ENCODE measurements around the gene CHD2.

Gene CHD2

GRCh38 chr15:93063796-93064690 lies 163.9 kb downstream of the CHD2 start:
- Histone ChIP-seq H3K9me3 (ENCODE audit: insufficient read depth, low read length) (no peaks in the 10 kb centered on the region), H3K36me3 (ENCODE audit: insufficient read depth, insufficient read length, low read length) (peaks cover 32% of the 10 kb centered on the region), H3K27me3 (ENCODE audit: insufficient read depth, insufficient read length) (no peaks in the 10 kb centered on the region), H3K4me3 (ENCODE audit: insufficient read length, low read depth) (no peak overlapping the region), H3K9ac (ENCODE audit: insufficient read length, low read depth) (peak overlapping the region; percentile 51), H3K4me1 (ENCODE audit: insufficient read depth, insufficient read length) (peaks cover 25% of the 10 kb centered on the region)
- TF ChIP-seq SUZ12 (IDR thresholded peaks at IDR 0.05; ENCODE audit: extremely low read depth, insufficient read depth, insufficient read length) (no peak), YY1 (IDR thresholded peaks at IDR 0.05; ENCODE audit: insufficient read depth, insufficient read length) (no peak), ZNF274 (IDR thresholded peaks at IDR 0.05; ENCODE audit: low read depth, low read length) (no peak)
- no peak for DNase-seq (ENCODE audit: low read depth, low spot score)

DNA sequence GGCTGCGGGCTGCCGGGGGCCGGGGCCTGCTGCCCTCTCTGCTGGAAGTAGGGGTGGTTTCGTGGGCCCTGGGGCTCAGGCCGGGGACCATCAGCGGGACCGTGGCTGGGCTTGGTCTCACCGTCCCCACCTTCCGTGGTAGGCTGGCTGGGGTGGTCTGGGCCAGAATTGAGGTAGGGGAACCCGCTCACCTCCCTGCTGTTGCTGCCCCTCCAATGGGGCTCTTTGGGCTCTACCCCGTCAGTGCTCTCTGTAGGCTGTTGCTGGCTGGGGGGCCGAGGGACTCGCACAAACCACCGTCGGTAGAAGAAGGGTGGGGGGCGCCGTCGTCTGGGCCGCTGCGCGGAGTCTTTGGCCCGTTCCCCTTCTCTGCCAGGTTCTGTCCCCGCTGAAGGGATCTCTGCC lies 165.5 kb downstream of the CHD2 start:
- H3K9me3 ChIP-seq (ENCODE audit: insufficient read depth, low read length), result no peaks in the 10 kb centered on the region
- DNase-seq (ENCODE audit: low read depth, low spot score), result no peak
- TF ChIP-seq SUZ12 (IDR thresholded peaks at IDR 0.05; ENCODE audit: extremely low read depth, insufficient read depth, insufficient read length) (no peak), ZNF274 (IDR thresholded peaks at IDR 0.05; ENCODE audit: low read depth, low read length) (no peak), YY1 (IDR thresholded peaks at IDR 0.05; ENCODE audit: insufficient read depth, insufficient read length) (no peak)
- H3K36me3 ChIP-seq (ENCODE audit: insufficient read depth, insufficient read length, low read length), result peaks cover 40% of the 10 kb centered on the region
- peaks cover 31% of the 10 kb centered on the region for H3K4me1 ChIP-seq (ENCODE audit: insufficient read depth, insufficient read length)
- no peak overlapping the region for H3K9ac ChIP-seq (ENCODE audit: insufficient read length, low read depth)
- H3K27me3 ChIP-seq (ENCODE audit: insufficient read depth, insufficient read length), result no peaks in the 10 kb centered on the region
- no peak overlapping the region for H3K4me3 ChIP-seq (ENCODE audit: insufficient read length, low read depth)

GRCh38 chr15:93066224-93066681 lies 166.1 kb downstream of the CHD2 start:
- Histone ChIP-seq H3K36me3 (ENCODE audit: insufficient read depth, insufficient read length, low read length) (peaks cover 40% of the 10 kb centered on the region), H3K9me3 (ENCODE audit: insufficient read depth, low read length) (no peaks in the 10 kb centered on the region), H3K4me3 (ENCODE audit: insufficient read length, low read depth) (no peak overlapping the region), H3K27me3 (ENCODE audit: insufficient read depth, insufficient read length) (no peaks in the 10 kb centered on the region), H3K9ac (ENCODE audit: insufficient read length, low read depth) (no peak overlapping the region), H3K4me1 (ENCODE audit: insufficient read depth, insufficient read length) (peaks cover 28% of the 10 kb centered on the region)
- DNase-seq (ENCODE audit: low read depth, low spot score), result no peak
- no peak for TF ChIP-seq ZNF274 (IDR thresholded peaks at IDR 0.05; ENCODE audit: low read depth, low read length)
- TF ChIP-seq SUZ12 (IDR thresholded peaks at IDR 0.05; ENCODE audit: extremely low read depth, insufficient read depth, insufficient read length), result no peak
- no peak for TF ChIP-seq YY1 (IDR thresholded peaks at IDR 0.05; ENCODE audit: insufficient read depth, insufficient read length)

GRCh38 chr15:93066834-93067648 lies 166.9 kb downstream of the CHD2 start:
- no peak for DNase-seq (ENCODE audit: low read depth, low spot score)
- H3K27me3 ChIP-seq (ENCODE audit: insufficient read depth, insufficient read length), result no peaks in the 10 kb centered on the region
- TF ChIP-seq YY1 (IDR thresholded peaks at IDR 0.05; ENCODE audit: insufficient read depth, insufficient read length) (no peak), ZNF274 (IDR thresholded peaks at IDR 0.05; ENCODE audit: low read depth, low read length) (no peak), SUZ12 (IDR thresholded peaks at IDR 0.05; ENCODE audit: extremely low read depth, insufficient read depth, insufficient read length) (no peak)
- H3K4me3 ChIP-seq (ENCODE audit: insufficient read length, low read depth), result no peak overlapping the region
- H3K36me3 ChIP-seq (ENCODE audit: insufficient read depth, insufficient read length, low read length), result peaks cover 40% of the 10 kb centered on the region
- H3K4me1 ChIP-seq (ENCODE audit: insufficient read depth, insufficient read length), result peaks cover 28% of the 10 kb centered on the region
- H3K9me3 ChIP-seq (ENCODE audit: insufficient read depth, low read length), result no peaks in the 10 kb centered on the region
- no peak overlapping the region for H3K9ac ChIP-seq (ENCODE audit: insufficient read length, low read depth)

DNA sequence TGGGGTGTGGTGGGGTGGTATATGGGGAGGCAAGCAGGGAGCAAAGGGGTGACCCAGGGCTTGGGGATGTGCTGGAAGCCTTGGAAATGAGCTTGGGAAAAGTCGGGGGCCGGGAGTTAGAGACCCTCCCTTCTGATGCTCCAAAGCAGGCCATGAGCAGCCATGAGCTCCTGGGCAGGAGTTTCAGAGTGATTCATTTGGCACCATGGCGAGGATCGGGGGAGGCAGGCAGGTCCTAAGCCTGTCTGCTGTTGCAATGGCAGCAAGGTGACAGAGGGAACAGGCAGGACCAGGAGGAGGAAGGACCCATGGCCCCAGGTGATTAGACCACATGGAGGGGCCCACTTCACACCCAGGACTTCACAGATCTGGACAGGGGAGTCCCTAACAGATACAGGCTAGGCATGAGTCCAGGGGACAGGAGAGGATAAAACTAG lies 167.5 kb downstream of the CHD2 start:
- H3K36me3 ChIP-seq (ENCODE audit: insufficient read depth, insufficient read length, low read length), result peaks cover 40% of the 10 kb centered on the region
- H3K4me3 ChIP-seq (ENCODE audit: insufficient read length, low read depth), result no peak overlapping the region
- DNase-seq (ENCODE audit: low read depth, low spot score), result no peak
- H3K9ac ChIP-seq (ENCODE audit: insufficient read length, low read depth), result no peak overlapping the region
- H3K4me1 ChIP-seq (ENCODE audit: insufficient read depth, insufficient read length), result peaks cover 28% of the 10 kb centered on the region
- TF ChIP-seq ZNF274 (IDR thresholded peaks at IDR 0.05; ENCODE audit: low read depth, low read length) (no peak), YY1 (IDR thresholded peaks at IDR 0.05; ENCODE audit: insufficient read depth, insufficient read length) (no peak), SUZ12 (IDR thresholded peaks at IDR 0.05; ENCODE audit: extremely low read depth, insufficient read depth, insufficient read length) (no peak)
- H3K27me3 ChIP-seq (ENCODE audit: insufficient read depth, insufficient read length), result no peaks in the 10 kb centered on the region
- H3K9me3 ChIP-seq (ENCODE audit: insufficient read depth, low read length), result no peaks in the 10 kb centered on the region

DNA sequence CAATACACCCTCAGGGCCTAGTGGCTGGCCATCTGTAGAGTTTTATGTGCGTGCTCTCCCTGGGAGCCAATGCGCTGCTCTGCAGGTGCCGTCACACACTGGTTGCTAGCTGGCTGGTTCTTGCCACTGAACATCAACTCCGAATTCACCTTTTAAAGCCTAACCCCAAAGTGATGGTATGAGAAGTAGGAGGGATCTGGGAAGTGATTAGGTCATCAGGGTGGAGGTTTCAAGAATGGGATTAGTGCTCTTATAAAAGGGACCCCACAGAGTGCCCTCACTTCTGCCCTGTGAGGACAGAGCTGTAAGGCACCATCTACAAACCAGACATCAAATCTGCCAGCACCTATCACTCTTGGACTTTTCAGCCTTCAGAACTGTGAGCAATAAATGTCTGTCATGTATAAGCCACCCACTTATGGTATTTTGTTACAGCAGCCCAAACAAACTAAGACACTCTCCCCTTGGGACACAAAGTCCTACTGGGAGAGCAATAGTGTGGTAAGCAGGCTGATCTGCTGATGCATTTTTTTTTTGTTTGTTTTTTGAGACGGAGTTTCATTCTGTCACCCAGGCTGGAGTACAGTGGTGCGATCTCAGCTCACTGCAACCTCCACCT lies 168.6 kb downstream of the CHD2 start:
- Histone ChIP-seq H3K4me3 (ENCODE audit: insufficient read length, low read depth) (no peak overlapping the region), H3K36me3 (ENCODE audit: insufficient read depth, insufficient read length, low read length) (peaks cover 38% of the 10 kb centered on the region), H3K9me3 (ENCODE audit: insufficient read depth, low read length) (no peaks in the 10 kb centered on the region), H3K9ac (ENCODE audit: insufficient read length, low read depth) (no peak overlapping the region), H3K27me3 (ENCODE audit: insufficient read depth, insufficient read length) (peaks cover 5% of the 10 kb centered on the region), H3K4me1 (ENCODE audit: insufficient read depth, insufficient read length) (peaks cover 26% of the 10 kb centered on the region)
- no peak for TF ChIP-seq SUZ12 (IDR thresholded peaks at IDR 0.05; ENCODE audit: extremely low read depth, insufficient read depth, insufficient read length)
- TF ChIP-seq YY1 (IDR thresholded peaks at IDR 0.05; ENCODE audit: insufficient read depth, insufficient read length), result no peak
- no peak for TF ChIP-seq ZNF274 (IDR thresholded peaks at IDR 0.05; ENCODE audit: low read depth, low read length)
- DNase-seq (ENCODE audit: low read depth, low spot score), result no peak

All from NT2/D1 (cell line).